ENCODE results near the gene PPP1R16B. TPM values are rescaled to one million over a fixed set of nuclear protein-coding genes. Genes with fewer than 3 reads are reported as not detected.

Gene PPP1R16B
- total RNA-seq, 1 donor from 2014 or later, result 46.9 TPM

GRCh38 chr20:38940644-38941043 is 135.1 kb downstream of the PPP1R16B start:
- H3K4me3 Mint-ChIP-seq (ENCODE audit: unreplicated experiment), result no peak overlapping the region
- peaks cover 4% of the 10 kb centered on the region for H3K36me3 Mint-ChIP-seq (ENCODE audit: low read depth, unreplicated experiment)
- H3K27ac Mint-ChIP-seq (ENCODE audit: unreplicated experiment), result no peak overlapping the region
- TF ChIP-seq, protein P1, sequence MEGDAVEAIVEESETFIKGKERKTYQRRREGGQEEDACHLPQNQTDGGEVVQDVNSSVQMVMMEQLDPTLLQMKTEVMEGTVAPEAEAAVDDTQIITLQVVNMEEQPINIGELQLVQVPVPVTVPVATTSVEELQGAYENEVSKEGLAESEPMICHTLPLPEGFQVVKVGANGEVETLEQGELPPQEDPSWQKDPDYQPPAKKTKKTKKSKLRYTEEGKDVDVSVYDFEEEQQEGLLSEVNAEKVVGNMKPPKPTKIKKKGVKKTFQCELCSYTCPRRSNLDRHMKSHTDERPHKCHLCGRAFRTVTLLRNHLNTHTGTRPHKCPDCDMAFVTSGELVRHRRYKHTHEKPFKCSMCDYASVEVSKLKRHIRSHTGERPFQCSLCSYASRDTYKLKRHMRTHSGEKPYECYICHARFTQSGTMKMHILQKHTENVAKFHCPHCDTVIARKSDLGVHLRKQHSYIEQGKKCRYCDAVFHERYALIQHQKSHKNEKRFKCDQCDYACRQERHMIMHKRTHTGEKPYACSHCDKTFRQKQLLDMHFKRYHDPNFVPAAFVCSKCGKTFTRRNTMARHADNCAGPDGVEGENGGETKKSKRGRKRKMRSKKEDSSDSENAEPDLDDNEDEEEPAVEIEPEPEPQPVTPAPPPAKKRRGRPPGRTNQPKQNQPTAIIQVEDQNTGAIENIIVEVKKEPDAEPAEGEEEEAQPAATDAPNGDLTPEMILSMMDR (IDR thresholded peaks at IDR 0.05; ENCODE audit: unreplicated experiment), result no peak
- H3K9me3 Mint-ChIP-seq (ENCODE audit: unreplicated experiment), result no peaks in the 10 kb centered on the region
- H3K27me3 Mint-ChIP-seq (ENCODE audit: unreplicated experiment), result no peaks in the 10 kb centered on the region
- peaks cover 41% of the 10 kb centered on the region for H3K4me1 Mint-ChIP-seq (ENCODE audit: unreplicated experiment)
- DNase-seq (ENCODE audit: low spot score), result no peak

- no peak for DNase-seq (ENCODE audit: low spot score)
- peaks cover 4% of the 10 kb centered on the region for H3K36me3 Mint-ChIP-seq (ENCODE audit: low read depth, unreplicated experiment)
- H3K4me3 Mint-ChIP-seq (ENCODE audit: unreplicated experiment), result no peak overlapping the region
- H3K9me3 Mint-ChIP-seq (ENCODE audit: unreplicated experiment), result no peaks in the 10 kb centered on the region
- peaks cover 34% of the 10 kb centered on the region for H3K4me1 Mint-ChIP-seq (ENCODE audit: unreplicated experiment)
- H3K27me3 Mint-ChIP-seq (ENCODE audit: unreplicated experiment), result no peaks in the 10 kb centered on the region
- TF ChIP-seq, protein P1 (IDR thresholded peaks at IDR 0.05; ENCODE audit: unreplicated experiment), result no peak
- no peak overlapping the region for H3K27ac Mint-ChIP-seq (ENCODE audit: unreplicated experiment)
Measured at GRCh38 chr20:38941726-38942389, 136.4 kb downstream of the PPP1R16B start.

DNA sequence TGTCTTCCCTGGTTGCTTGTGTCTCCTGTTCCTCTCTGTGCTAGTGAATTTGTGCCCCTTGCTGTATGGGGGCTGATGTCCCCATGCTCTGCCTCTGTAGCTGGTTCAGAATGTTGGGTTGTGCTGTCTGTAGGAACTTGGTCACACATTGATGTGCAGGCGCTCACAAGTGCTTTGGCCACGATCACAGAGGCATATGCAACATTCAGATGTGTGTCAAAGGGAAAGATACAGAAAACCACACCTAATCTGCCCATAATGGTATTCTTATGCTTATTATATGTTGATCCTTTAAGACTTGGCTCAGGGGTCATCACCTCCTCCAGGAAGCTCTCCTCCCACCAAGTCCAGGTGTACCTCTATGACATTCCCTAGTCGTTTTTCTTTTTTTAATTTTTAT is 139.5 kb downstream of the PPP1R16B start:
- no peak overlapping the region for H3K4me3 Mint-ChIP-seq (ENCODE audit: unreplicated experiment)
- peak overlapping the region; percentile 53 for H3K27ac Mint-ChIP-seq (ENCODE audit: unreplicated experiment)
- DNase-seq (ENCODE audit: low spot score), result no peak
- H3K4me1 Mint-ChIP-seq (ENCODE audit: unreplicated experiment), result peaks cover 11% of the 10 kb centered on the region
- TF ChIP-seq, protein P1 (IDR thresholded peaks at IDR 0.05; ENCODE audit: unreplicated experiment), result no peak
- H3K36me3 Mint-ChIP-seq (ENCODE audit: low read depth, unreplicated experiment), result no peaks in the 10 kb centered on the region
- H3K9me3 Mint-ChIP-seq (ENCODE audit: unreplicated experiment), result no peaks in the 10 kb centered on the region
- H3K27me3 Mint-ChIP-seq (ENCODE audit: unreplicated experiment), result no peaks in the 10 kb centered on the region

DNA sequence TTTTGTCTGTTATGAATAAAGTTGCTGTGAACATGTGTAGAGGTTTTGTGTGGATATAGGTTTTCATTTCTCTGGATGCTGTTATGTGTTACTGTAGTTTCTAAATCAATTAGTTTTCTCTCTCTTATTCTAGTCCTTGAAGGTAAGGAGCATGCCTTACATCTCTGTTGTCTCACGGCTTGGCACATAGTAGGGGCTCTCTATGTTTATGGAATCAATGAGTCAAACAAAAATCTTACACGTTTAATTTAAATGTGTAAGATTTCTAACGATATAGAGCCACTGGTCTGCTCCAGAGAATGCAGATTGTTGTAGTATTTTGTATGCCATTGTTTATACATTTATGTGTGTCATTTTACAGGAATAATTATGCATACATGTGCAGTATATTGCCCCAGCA is 141.3 kb downstream of the PPP1R16B start:
- Mint-ChIP-seq H3K36me3 (ENCODE audit: low read depth, unreplicated experiment) (no peaks in the 10 kb centered on the region), H3K27ac (ENCODE audit: unreplicated experiment) (no peak overlapping the region), H3K9me3 (ENCODE audit: unreplicated experiment) (no peaks in the 10 kb centered on the region), H3K27me3 (ENCODE audit: unreplicated experiment) (no peaks in the 10 kb centered on the region), H3K4me1 (ENCODE audit: unreplicated experiment) (peaks cover 3% of the 10 kb centered on the region), H3K4me3 (ENCODE audit: unreplicated experiment) (no peak overlapping the region)
- TF ChIP-seq, protein P1 (IDR thresholded peaks at IDR 0.05; ENCODE audit: unreplicated experiment), result no peak
- DNase-seq (ENCODE audit: low spot score), result no peak

GRCh38 chr20:38947931-38948362 is 142.4 kb downstream of the PPP1R16B start:
- Mint-ChIP-seq H3K4me1 (ENCODE audit: unreplicated experiment) (peaks cover 3% of the 10 kb centered on the region), H3K27me3 (ENCODE audit: unreplicated experiment) (no peaks in the 10 kb centered on the region), H3K36me3 (ENCODE audit: low read depth, unreplicated experiment) (no peaks in the 10 kb centered on the region), H3K27ac (ENCODE audit: unreplicated experiment) (no peak overlapping the region), H3K9me3 (ENCODE audit: unreplicated experiment) (no peaks in the 10 kb centered on the region), H3K4me3 (ENCODE audit: unreplicated experiment) (no peak overlapping the region)
- TF ChIP-seq, protein P1 (IDR thresholded peaks at IDR 0.05; ENCODE audit: unreplicated experiment), result no peak
- DNase-seq (ENCODE audit: low spot score), result no peak
